Mesodermal cell (in vitro differentiated cells): ENCODE data around the gene ARID1B.
A peak's percentile ranks its signal among the peaks of the same experiment; 100 is the strongest.

Experiments used
- H3K27ac ChIP-seq: 2 replicates; pipeline ENCODE4 v1.7.0; 2013; ENCODE audit warnings: mild to moderate bottlenecking, low read depth, low read length, moderate library complexity; ENCODE audit not compliant: severe bottlenecking
- H3K36me3 ChIP-seq: 2 replicates; pipeline ENCODE4 v1.7.1; 2013; ENCODE audit warnings: mild to moderate bottlenecking, low read length, moderate library complexity; ENCODE audit not compliant: control insufficient read depth, insufficient read depth
- H3K4me1 ChIP-seq: one replicate; pipeline ENCODE4 v1.7.1; 2013; ENCODE audit warnings: mild to moderate bottlenecking, low read length; ENCODE audit not compliant: insufficient read depth, control insufficient read depth, poor library complexity, severe bottlenecking
- H3K4me3 ChIP-seq: 2 replicates; pipeline ENCODE4 v1.7.0; 2013; ENCODE audit warnings: low read length, control low read depth, mild to moderate bottlenecking; ENCODE audit not compliant: insufficient read depth, poor library complexity, severe bottlenecking; ENCODE audit errors: extremely low read depth
- H3K9me3 ChIP-seq: 2 replicates; pipeline ENCODE4 v1.7.1; 2013; ENCODE audit warnings: mild to moderate bottlenecking, low read length, moderate library complexity; ENCODE audit not compliant: control insufficient read depth
- WGBS, 2 experiments: methylation state at CpG; one replicate each; pipeline ENCODE4 v1.1.5; 2013; ENCODE audit warnings: missing lambda C conversion rate in 2 of 2; ENCODE audit not compliant: insufficient coverage in 2 of 2; 5-methylcytosine and 5-hydroxymethylcytosine counted together

Gene ARID1B

DNA sequence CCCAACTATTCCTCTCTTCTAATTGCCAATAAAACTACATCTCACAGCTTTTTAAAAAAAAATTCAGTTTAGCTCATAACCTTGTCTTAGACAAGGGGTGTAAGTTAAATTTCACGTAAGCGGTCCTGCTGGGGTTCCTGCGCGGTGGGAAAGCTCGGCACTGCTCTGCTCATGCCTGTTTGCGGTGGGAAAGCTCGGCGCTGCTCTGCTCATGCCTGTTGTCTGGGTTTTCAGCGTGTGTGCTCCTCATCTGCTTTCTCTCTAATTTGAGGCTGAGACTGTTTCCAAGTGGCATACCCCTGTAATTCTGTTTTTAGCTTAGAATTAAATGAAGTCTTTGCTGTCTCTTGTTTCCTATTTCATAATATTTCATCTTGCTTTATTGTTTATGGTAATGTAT is 18.6 kb downstream of the ARID1B start:
- Histone ChIP-seq H3K36me3 (peaks cover 25% of the 10 kb centered on the region), H3K4me3 (no peak overlapping the region), H3K9me3 (no peaks in the 10 kb centered on the region), H3K4me1 (peaks cover 15% of the 10 kb centered on the region), H3K27ac (no peak overlapping the region)
- 88 to 92% methylated on average over 9 of the region's 9 CpGs for WGBS, 2 experiments

DNA sequence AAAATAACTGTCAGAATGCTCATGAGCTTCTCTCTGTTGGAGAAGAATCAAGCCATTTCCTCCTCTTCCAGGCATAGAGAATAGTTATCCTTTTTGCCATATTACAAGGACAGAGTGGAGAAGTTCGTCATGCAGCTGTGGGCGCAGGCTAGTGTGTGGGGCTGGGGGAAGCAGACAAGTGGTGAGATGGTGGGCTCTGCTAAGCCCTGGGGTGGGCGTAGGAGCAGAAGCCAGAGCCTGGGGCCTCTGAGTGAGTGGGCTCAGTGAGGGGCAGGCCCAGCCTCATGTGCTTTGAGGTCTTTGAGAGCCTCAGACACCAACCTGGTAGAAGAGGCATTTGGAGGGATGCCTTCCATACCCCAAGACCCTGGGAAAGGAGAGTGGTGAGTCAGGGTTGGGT is 19.4 kb downstream of the ARID1B start:
- H3K4me1 ChIP-seq = peaks cover 11% of the 10 kb centered on the region
- 91 to 95% methylated on average over 3 of the region's 3 CpGs for WGBS, 2 experiments
- H3K9me3 ChIP-seq = no peaks in the 10 kb centered on the region

DNA sequence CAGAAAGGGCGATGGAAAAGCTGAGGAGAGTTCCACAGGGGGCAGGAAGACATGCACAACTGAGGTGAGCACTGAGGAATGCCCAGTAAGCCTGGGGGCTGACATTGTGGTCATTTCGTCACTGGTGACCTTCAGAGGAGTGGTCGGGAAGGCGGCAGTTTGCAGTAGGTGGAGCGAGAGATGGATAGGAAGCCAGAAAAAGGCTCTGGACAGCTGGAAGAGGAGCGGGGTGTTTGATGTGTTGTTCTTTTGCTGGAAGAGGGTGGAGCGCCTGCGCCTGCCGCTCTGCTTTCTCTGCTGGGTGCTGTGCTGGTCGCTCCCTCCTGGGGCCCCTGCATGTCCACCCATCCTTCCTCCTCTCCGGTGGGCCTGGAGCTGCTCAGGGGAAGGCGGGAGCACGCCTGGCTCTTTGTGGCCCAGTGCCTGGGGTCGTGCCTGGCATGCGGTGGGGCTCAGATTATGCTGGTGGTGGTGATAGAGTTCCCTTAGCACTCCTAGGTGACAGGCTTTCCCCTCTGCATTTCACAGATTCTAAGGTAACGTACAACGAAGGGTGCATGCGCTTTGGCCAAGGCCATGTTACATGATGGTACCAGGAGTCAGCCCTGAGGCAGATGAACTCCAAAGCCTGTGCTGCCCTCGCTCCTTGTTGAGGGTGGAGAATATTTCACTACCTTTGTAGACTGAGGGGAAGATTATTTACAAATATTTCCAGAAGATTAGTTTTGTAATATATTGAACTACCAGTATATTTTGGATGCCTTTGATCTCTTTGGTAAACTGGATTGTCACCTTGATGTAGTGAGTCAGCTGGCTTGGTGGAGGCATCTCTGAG is 20.9 kb downstream of the ARID1B start:
- Histone ChIP-seq H3K4me1 (peaks cover 9% of the 10 kb centered on the region), H3K4me3 (no peak overlapping the region), H3K36me3 (peaks cover 26% of the 10 kb centered on the region), H3K27ac (no peak overlapping the region), H3K9me3 (no peaks in the 10 kb centered on the region)
- WGBS, 2 experiments = 95 to 96% methylated on average over 15 to 19 of the region's 19 CpGs

More for the DNA sequence above, 19.4 kb downstream of the ARID1B start:
- no peak overlapping the region for H3K4me3 ChIP-seq
- peaks cover 26% of the 10 kb centered on the region for H3K36me3 ChIP-seq
- peak overlapping the region; percentile 19 for H3K27ac ChIP-seq

DNA sequence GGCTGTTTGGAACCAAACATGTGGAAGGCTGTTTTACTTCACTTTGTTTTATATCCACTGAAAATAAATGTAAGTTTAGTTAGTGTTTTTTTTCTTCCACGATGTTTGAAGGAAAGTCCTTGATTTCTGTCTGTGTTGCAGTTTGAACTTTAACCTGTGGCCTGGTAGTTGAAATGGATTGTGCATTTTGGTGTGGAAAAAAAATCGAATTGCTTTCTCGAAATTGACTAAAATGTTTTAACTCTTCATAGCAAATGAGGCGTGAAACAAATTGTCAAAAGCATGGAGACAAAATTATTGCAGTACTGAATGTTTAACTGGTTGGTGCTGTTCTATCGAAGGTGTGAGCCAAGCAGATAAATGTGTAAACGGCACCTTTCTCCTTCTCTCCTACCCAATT is 24.5 kb downstream of the ARID1B start:
- Histone ChIP-seq H3K4me3 (no peak overlapping the region), H3K27ac (no peak overlapping the region), H3K36me3 (peaks cover 26% of the 10 kb centered on the region), H3K9me3 (no peaks in the 10 kb centered on the region), H3K4me1 (peaks cover under 1% of the 10 kb centered on the region)
- 73 to 95% methylated on average over 2 to 3 of the region's 6 CpGs for WGBS, 2 experiments

DNA sequence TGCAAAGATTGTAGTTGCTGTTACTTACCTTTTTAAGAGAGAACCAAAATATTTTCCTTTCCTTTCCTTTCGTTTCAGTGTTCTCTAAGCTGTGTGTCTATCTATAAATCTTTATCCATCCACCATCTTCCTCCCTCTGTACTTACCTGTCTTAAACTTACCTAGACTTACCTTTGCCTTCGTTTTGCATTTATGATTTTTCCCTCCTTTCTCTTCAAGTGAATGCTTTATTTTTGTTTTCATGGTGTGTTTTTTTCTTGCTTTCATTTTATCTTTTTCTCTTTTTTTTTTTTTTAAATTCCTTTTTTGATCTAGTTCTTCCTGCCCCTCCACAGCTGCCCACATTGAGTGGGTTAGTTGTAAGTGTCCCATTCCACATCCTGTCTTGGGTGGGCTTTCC is 26.2 kb downstream of the ARID1B start:
- WGBS, 2 experiments = 92 to 100% methylated on average over 1 of the region's 2 CpGs
- Histone ChIP-seq H3K4me1 (peaks cover 5% of the 10 kb centered on the region), H3K9me3 (no peaks in the 10 kb centered on the region), H3K36me3 (peaks cover 12% of the 10 kb centered on the region), H3K27ac (no peak overlapping the region), H3K4me3 (no peak overlapping the region)

DNA sequence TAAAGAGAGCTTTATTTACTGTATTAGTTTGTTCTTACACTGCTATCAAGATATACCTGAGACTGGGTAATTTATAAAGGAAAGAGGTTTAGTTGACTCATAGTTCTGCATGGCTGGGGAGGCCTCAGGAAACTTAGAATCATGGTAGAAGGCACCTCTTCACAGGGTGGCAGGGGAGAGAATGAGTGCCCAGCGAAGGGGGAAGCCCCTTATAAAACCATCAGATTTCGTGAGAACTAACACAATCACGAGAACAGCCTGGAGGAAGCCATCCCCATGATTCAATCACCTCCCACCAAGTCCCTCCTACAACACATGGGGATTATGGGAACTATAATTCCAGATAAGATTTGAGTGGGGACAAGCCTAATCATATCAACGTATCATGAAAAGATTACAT is 27.2 kb downstream of the ARID1B start:
- H3K4me3 ChIP-seq = no peak overlapping the region
- peaks cover 5% of the 10 kb centered on the region for H3K4me1 ChIP-seq
- no peaks in the 10 kb centered on the region for H3K9me3 ChIP-seq
- H3K36me3 ChIP-seq = peaks cover 12% of the 10 kb centered on the region
- no peak overlapping the region for H3K27ac ChIP-seq
- WGBS, 2 experiments = no CpG with 5 or more reads among the region's 4 CpGs

DNA sequence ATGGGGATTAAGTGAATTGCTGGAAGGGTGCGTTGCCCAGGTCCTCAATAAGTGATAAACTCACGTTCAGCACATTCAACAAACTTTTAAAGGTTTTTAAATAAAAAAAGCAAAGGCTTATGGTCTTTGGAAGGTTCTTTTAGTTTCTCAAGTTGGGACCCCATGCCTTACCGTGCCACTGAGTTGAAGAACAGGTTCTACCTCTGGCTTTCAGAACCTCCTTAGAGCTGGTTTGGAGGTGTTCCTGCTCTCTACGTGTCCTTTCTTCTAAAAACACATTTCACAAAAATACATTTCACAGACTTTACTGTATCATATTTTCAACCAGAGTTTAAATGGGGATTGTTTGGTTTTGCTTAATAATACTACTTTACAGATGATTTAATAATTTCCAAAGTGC is 29.0 kb downstream of the ARID1B start:
- WGBS, 2 experiments = 88% methylated on average over 1 of the region's 4 CpGs; no CpG with 5 or more reads in 1 of the 2 experiments
- H3K4me3 ChIP-seq = no peak overlapping the region
- H3K9me3 ChIP-seq = peaks cover 8% of the 10 kb centered on the region
- peaks cover 5% of the 10 kb centered on the region for H3K4me1 ChIP-seq
- H3K36me3 ChIP-seq = peaks cover 10% of the 10 kb centered on the region
- no peak overlapping the region for H3K27ac ChIP-seq

DNA sequence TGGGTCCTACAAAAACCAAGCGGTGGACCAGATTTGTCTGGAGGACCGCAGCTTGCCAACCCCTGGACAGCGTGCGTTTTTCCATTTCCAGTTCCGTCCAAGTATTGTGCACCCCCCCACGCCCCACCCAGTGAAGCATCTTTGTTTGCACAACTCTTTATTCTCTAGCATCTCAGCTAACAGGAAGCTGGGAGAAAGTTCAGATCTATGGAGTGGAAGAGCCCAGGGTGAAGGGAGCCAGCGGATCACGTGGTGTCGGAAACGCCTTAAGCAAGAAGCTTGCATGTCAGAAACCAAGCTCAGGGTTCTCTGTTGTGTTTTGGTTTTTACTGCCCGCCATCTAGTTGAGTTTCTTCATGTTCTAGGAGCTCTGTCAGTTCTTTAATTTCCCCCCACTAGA is 29.9 kb downstream of the ARID1B start:
- Histone ChIP-seq H3K4me3 (no peak overlapping the region), H3K9me3 (peaks cover 8% of the 10 kb centered on the region), H3K27ac (no peak overlapping the region), H3K36me3 (peaks cover 10% of the 10 kb centered on the region), H3K4me1 (peaks cover 5% of the 10 kb centered on the region)
- WGBS, 2 experiments = 92% methylated on average over 9 of the region's 11 CpGs; no CpG with 5 or more reads in 1 of the 2 experiments

DNA sequence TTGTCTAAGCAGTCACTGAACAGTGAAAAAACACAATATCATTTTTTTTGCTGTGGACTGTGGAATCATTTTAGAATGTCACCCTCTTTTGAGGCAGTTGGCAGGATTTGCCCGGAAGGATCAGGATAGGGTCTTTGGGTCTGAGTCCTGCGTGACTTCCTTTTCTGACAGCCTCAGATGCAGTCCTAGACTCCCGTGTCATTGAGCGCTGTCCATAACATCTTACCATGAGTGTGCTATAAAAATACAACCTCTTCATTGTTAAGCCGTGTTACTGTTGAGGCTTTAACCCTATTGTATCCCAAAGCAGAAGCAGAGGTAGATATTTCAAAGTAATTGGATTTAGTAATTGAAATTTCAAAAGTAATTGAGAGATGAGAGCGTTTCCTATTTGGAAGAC is 30.6 kb downstream of the ARID1B start:
- Histone ChIP-seq H3K36me3 (peaks cover 10% of the 10 kb centered on the region), H3K9me3 (peaks cover 8% of the 10 kb centered on the region), H3K4me3 (no peak overlapping the region), H3K4me1 (peaks cover 5% of the 10 kb centered on the region), H3K27ac (peak overlapping the region; percentile 13)
- 86 to 92% methylated on average over 4 to 5 of the region's 6 CpGs for WGBS, 2 experiments

DNA sequence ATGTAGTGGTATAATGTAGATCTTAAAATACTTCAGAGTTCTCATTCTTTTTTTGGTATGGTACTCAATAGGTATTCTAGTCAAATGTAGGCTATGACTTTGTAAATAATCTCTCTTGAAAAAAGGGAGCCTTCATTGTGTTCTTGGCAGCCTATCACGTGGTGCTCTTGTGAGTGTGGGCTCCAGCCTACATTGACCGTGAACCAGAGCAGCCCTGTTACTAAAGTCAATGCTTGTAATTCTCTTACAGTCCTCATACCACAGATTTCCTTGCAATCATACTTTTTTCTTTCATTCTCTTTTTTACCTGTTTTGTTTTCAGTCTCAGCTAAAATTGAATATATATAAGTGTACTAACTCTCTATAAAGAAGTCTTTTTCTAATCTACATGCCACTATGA is 31.1 kb downstream of the ARID1B start:
- Histone ChIP-seq H3K4me1 (peaks cover 5% of the 10 kb centered on the region), H3K27ac (peak overlapping the region; percentile 13), H3K4me3 (no peak overlapping the region), H3K9me3 (peaks cover 8% of the 10 kb centered on the region), H3K36me3 (peaks cover 10% of the 10 kb centered on the region)
- WGBS, 2 experiments = 47 to 60% methylated on average over 2 of the region's 2 CpGs

DNA sequence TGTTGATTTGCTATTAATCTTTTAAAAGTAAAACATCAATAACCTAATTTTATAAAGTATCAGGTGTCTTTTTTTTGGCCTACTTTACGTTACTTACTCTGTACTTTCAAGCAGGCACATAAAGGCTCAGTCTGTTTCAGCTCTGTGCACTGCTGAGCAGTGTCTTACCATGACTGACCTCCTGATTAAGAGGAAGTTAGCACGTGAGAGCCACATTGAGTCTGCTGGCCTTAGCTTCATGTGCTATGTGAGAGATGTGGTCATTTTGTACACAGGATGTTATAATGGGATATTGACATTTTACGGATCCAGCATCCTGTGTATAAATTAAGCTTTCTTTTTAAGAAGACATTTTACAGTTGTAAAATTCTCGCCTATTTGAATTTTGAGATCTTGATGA is 31.9 kb downstream of the ARID1B start:
- Histone ChIP-seq H3K4me3 (no peak overlapping the region), H3K36me3 (peaks cover 10% of the 10 kb centered on the region), H3K27ac (no peak overlapping the region), H3K4me1 (peaks cover 5% of the 10 kb centered on the region), H3K9me3 (peaks cover 8% of the 10 kb centered on the region)
- 62 to 100% methylated on average over 1 of the region's 4 CpGs for WGBS, 2 experiments
